ENCODE results near the gene IL1RL1. TPM values are rescaled to one million over a fixed set of nuclear protein-coding genes. Genes with fewer than 3 reads are reported as not detected.

The IL1RL1 gene
- total RNA-seq, 4 donors from 2014 or later = 0.45 to 10.9 (median 5.8) TPM

- H3K4me1 ChIP-seq = no peaks in the 10 kb centered on the region
- no peaks in the 10 kb centered on the region for H3K9me3 ChIP-seq
- no peaks in the 10 kb centered on the region for H3K36me3 ChIP-seq
- peaks cover 0 to 19% (median 0%) of the 10 kb centered on the region in 4 donors for H3K27me3 ChIP-seq
- no peak overlapping the region for H3K4me3 ChIP-seq
- WGBS, 2 donors = 68 to 93% methylated on average over 3 of the region's 3 CpGs
- no peak overlapping the region for H3K27ac ChIP-seq
- TF ChIP-seq POLR2A (IDR thresholded peaks at IDR 0.05) = no peak
- TF ChIP-seq, protein P1, sequence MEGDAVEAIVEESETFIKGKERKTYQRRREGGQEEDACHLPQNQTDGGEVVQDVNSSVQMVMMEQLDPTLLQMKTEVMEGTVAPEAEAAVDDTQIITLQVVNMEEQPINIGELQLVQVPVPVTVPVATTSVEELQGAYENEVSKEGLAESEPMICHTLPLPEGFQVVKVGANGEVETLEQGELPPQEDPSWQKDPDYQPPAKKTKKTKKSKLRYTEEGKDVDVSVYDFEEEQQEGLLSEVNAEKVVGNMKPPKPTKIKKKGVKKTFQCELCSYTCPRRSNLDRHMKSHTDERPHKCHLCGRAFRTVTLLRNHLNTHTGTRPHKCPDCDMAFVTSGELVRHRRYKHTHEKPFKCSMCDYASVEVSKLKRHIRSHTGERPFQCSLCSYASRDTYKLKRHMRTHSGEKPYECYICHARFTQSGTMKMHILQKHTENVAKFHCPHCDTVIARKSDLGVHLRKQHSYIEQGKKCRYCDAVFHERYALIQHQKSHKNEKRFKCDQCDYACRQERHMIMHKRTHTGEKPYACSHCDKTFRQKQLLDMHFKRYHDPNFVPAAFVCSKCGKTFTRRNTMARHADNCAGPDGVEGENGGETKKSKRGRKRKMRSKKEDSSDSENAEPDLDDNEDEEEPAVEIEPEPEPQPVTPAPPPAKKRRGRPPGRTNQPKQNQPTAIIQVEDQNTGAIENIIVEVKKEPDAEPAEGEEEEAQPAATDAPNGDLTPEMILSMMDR (IDR thresholded peaks at IDR 0.05) = no peak
- DNase-seq = no peak
- intact Hi-C loops (cut with DNase I) = no loop called here
Observed at GRCh38 chr2:102284611-102285010, 26.8 kb upstream of the IL1RL1 start.

- no peak for TF ChIP-seq POLR2A (IDR thresholded peaks at IDR 0.05)
- TF ChIP-seq, protein P1 (IDR thresholded peaks at IDR 0.05) = no peak
- H3K4me1 ChIP-seq = no peaks in the 10 kb centered on the region
- H3K27me3 ChIP-seq = peaks cover 0 to 19% (median 0%) of the 10 kb centered on the region in 4 donors
- DNase-seq = no peak
- no peak overlapping the region for H3K27ac ChIP-seq
- H3K4me3 ChIP-seq = no peak overlapping the region
- WGBS, 2 donors = 76 to 79% methylated on average over 2 of the region's 2 CpGs
- intact Hi-C loops (cut with DNase I) = no loop called here
- H3K36me3 ChIP-seq = no peaks in the 10 kb centered on the region
- H3K9me3 ChIP-seq = no peaks in the 10 kb centered on the region
Observed at GRCh38 chr2:102285368-102285767, 26.0 kb upstream of the IL1RL1 start.

DNA sequence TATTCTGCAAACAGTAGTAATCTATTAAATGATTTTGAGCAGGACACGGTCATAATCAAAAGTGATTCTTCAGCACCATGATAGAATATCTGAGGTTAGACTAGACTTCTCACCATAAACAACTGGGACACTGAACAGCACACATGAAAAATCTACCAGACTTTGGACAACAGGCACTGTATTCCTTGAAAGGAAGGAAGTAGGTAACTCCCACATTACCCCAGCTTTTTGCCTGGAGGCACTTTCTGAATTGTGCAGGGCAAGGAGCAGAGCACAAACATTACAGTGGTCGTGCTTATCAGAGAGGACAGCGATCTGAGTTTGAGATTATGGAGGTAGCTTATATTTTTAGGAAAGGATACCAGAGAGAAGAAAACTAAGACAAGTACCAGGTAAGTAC lies 25.3 kb upstream of the IL1RL1 start:
- intact Hi-C loops (cut with DNase I) = no loop called here
- 76 to 79% methylated on average over 3 of the region's 3 CpGs for WGBS, 2 donors
- Histone ChIP-seq H3K4me3 (no peak overlapping the region), H3K36me3 (no peaks in the 10 kb centered on the region), H3K4me1 (no peaks in the 10 kb centered on the region), H3K9me3 (no peaks in the 10 kb centered on the region), H3K27me3 (peaks cover 0 to 19% (median 0%) of the 10 kb centered on the region in 4 donors), H3K27ac (no peak overlapping the region)
- TF ChIP-seq POLR2A (IDR thresholded peaks at IDR 0.05) = no peak
- TF ChIP-seq, protein P1 (IDR thresholded peaks at IDR 0.05) = no peak
- no peak for DNase-seq

DNA sequence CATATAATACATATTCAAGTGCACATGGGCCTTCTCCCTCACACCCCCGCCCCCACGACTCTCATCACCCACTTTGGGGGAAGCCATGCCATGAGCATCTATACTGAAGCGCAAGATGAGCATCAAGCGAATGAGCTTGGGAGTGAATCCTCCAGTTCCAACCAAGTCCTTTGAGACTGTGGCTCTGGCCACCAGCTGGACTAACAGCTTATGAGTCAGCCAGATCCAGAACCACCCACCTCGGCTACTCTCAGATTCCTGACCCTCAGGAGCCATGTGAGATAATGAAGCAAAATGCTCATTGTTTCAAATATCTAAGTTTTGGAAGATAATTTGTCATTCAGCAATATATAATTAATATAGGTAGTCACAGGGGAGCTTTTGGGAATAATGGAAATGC lies 22.2 kb upstream of the IL1RL1 start:
- Histone ChIP-seq H3K27ac (no peak overlapping the region), H3K9me3 (no peaks in the 10 kb centered on the region), H3K36me3 (no peaks in the 10 kb centered on the region), H3K4me1 (no peaks in the 10 kb centered on the region), H3K27me3 (peaks cover 0 to 21% (median 0%) of the 10 kb centered on the region in 4 donors), H3K4me3 (no peak overlapping the region)
- intact Hi-C loops (cut with DNase I) = no loop called here
- no peak for DNase-seq
- TF ChIP-seq, protein P1 (IDR thresholded peaks at IDR 0.05) = no peak
- TF ChIP-seq POLR2A (IDR thresholded peaks at IDR 0.05) = no peak
- WGBS, 2 donors = 77 to 78% methylated on average over 5 of the region's 5 CpGs

GRCh38 chr2:102290594-102290993 lies 20.8 kb upstream of the IL1RL1 start:
- intact Hi-C loops (cut with DNase I) = no loop called here
- Histone ChIP-seq H3K36me3 (no peaks in the 10 kb centered on the region), H3K9me3 (no peaks in the 10 kb centered on the region), H3K4me1 (no peaks in the 10 kb centered on the region), H3K4me3 (no peak overlapping the region), H3K27me3 (peaks cover 0 to 21% (median 0%) of the 10 kb centered on the region in 4 donors), H3K27ac (no peak overlapping the region)
- TF ChIP-seq, protein P1 (IDR thresholded peaks at IDR 0.05) = no peak
- TF ChIP-seq POLR2A (IDR thresholded peaks at IDR 0.05) = no peak
- no peak for DNase-seq

All from esophagus squamous epithelium (tissue), 5 donors.